ENCODE measurements around the gene OR4D1. TPM values are rescaled to one million over a fixed set of nuclear protein-coding genes. Genes with fewer than 3 reads are reported as not detected.
A peak's percentile ranks its signal among the peaks of the same experiment; 100 is the strongest.
"Not testable (repeated sequence)": the region's sequence is repeated elsewhere in the genome, so short reads cannot be mapped to it uniquely, and the experiment has no call there.

OR4D1 gene
- total and polyA plus RNA-seq, 2 experiments from 2014 or later: not detected

DNA sequence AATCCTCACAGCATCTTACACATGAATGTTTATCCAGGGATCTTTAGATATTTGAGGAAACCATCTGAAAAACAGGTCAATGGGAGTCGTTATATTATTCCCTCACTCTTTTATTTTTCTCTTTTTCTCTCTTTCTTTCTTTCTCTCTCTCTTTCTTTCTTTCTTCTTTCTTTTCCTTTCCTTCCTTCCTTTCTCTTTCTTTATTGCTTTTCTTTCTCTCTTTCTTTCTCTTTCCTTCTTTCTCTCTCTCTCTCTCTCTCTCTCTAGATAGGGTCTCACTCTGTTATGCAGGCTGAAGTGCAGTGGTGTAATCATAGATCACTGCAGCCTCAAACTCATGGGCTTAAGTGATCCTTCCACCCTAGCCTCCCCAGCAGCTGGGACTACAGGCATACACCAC is 20.3 kb upstream of the OR4D1 start:
- no peak overlapping the region for H2AFZ ChIP-seq
- H3K9me2 ChIP-seq (replicated peaks; ENCODE audit: insufficient read depth): no peaks in the 10 kb centered on the region
- no peaks in the 10 kb centered on the region for H4K20me1 ChIP-seq (ENCODE audit: insufficient read depth, poor library complexity, severe bottlenecking)
- DNase-seq (ENCODE audit: low spot score): no peak
- WGBS (ENCODE audit: low lambda C conversion rate, missing lambda C conversion rate): 61% methylated on average over 1 of the region's 1 CpG
- H3K4me1 ChIP-seq (ENCODE audit: insufficient read depth): no peaks in the 10 kb centered on the region
- H3K36me3 ChIP-seq (replicated peaks; ENCODE audit: insufficient read depth, low read depth): no peaks in the 10 kb centered on the region
- H3K9me3 ChIP-seq (ENCODE audit: low read depth): no peaks in the 10 kb centered on the region
- H3K27ac ChIP-seq: no peak overlapping the region
- no peak overlapping the region for H3K4me2 ChIP-seq
- no peak overlapping the region for H3K4me3 ChIP-seq
- TF ChIP-seq CTCF (IDR thresholded peaks at IDR 0.05; ENCODE audit: poor library complexity): no peak
- no peak for TF ChIP-seq EZH2phosphoT487 (IDR thresholded peaks at IDR 0.05; ENCODE audit: low read depth, severe bottlenecking, unreplicated experiment)
- no peak for TF ChIP-seq EZH2 (IDR thresholded peaks at IDR 0.05; ENCODE audit: borderline replicate concordance)
- no peaks in the 10 kb centered on the region for H3K79me2 ChIP-seq
- peaks cover 26% of the 10 kb centered on the region for H3K27me3 ChIP-seq

- H2AFZ ChIP-seq; H3K79me2 ChIP-seq; DNase-seq (ENCODE audit: low spot score); H3K27ac ChIP-seq; H3K4me3 ChIP-seq; H3K4me2 ChIP-seq; H3K4me1 ChIP-seq (ENCODE audit: insufficient read depth); H3K9me3 ChIP-seq (ENCODE audit: low read depth); H3K36me3 ChIP-seq (replicated peaks; ENCODE audit: insufficient read depth, low read depth); H3K9me2 ChIP-seq (replicated peaks; ENCODE audit: insufficient read depth); H4K20me1 ChIP-seq (ENCODE audit: insufficient read depth, poor library complexity, severe bottlenecking): not testable (repeated sequence)
- peaks cover 55% of the 10 kb centered on the region for H3K27me3 ChIP-seq
- WGBS (ENCODE audit: low lambda C conversion rate, missing lambda C conversion rate): 91% methylated on average over 5 of the region's 5 CpGs
Measured at GRCh38 chr17:58132697-58133096, 15.5 kb upstream of the OR4D1 start.

GRCh38 chr17:58136669-58137279 is 11.4 kb upstream of the OR4D1 start:
- H3K4me2 ChIP-seq: no peak overlapping the region
- H3K4me3 ChIP-seq: no peak overlapping the region
- peaks cover 65% of the 10 kb centered on the region for H3K27me3 ChIP-seq
- no peaks in the 10 kb centered on the region for H3K79me2 ChIP-seq
- DNase-seq (ENCODE audit: low spot score): peak; percentile 28
- H2AFZ ChIP-seq: no peak overlapping the region
- H3K9me3 ChIP-seq (ENCODE audit: low read depth): no peaks in the 10 kb centered on the region
- TF ChIP-seq EZH2 (IDR thresholded peaks at IDR 0.05; ENCODE audit: borderline replicate concordance) (no peak), EZH2phosphoT487 (IDR thresholded peaks at IDR 0.05; ENCODE audit: low read depth, severe bottlenecking, unreplicated experiment) (no peak), CTCF (IDR thresholded peaks at IDR 0.05; ENCODE audit: poor library complexity) (peak; percentile 32)
- no peaks in the 10 kb centered on the region for H3K4me1 ChIP-seq (ENCODE audit: insufficient read depth)
- H3K9me2 ChIP-seq (replicated peaks; ENCODE audit: insufficient read depth): no peaks in the 10 kb centered on the region
- no peaks in the 10 kb centered on the region for H4K20me1 ChIP-seq (ENCODE audit: insufficient read depth, poor library complexity, severe bottlenecking)
- H3K36me3 ChIP-seq (replicated peaks; ENCODE audit: insufficient read depth, low read depth): no peaks in the 10 kb centered on the region
- no peak overlapping the region for H3K27ac ChIP-seq
- 19% methylated on average over 8 of the region's 8 CpGs for WGBS (ENCODE audit: low lambda C conversion rate, missing lambda C conversion rate)

GRCh38 chr17:58141505-58141904 is 6.7 kb upstream of the OR4D1 start:
- Histone ChIP-seq H3K4me1 (ENCODE audit: insufficient read depth) (no peaks in the 10 kb centered on the region), H3K4me3 (no peak overlapping the region), H3K27me3 (peaks cover 33% of the 10 kb centered on the region), H3K9me3 (ENCODE audit: low read depth) (peaks cover 6% of the 10 kb centered on the region), H4K20me1 (ENCODE audit: insufficient read depth, poor library complexity, severe bottlenecking) (no peaks in the 10 kb centered on the region), H2AFZ (no peak overlapping the region), H3K4me2 (no peak overlapping the region), H3K79me2 (no peaks in the 10 kb centered on the region), H3K36me3 (replicated peaks; ENCODE audit: insufficient read depth, low read depth) (no peaks in the 10 kb centered on the region), H3K9me2 (replicated peaks; ENCODE audit: insufficient read depth) (no peaks in the 10 kb centered on the region), H3K27ac (no peak overlapping the region)
- TF ChIP-seq CTCF (IDR thresholded peaks at IDR 0.05; ENCODE audit: poor library complexity) (no peak), EZH2phosphoT487 (IDR thresholded peaks at IDR 0.05; ENCODE audit: low read depth, severe bottlenecking, unreplicated experiment) (no peak), EZH2 (IDR thresholded peaks at IDR 0.05; ENCODE audit: borderline replicate concordance) (no peak)
- 90% methylated on average over 3 of the region's 5 CpGs for WGBS (ENCODE audit: low lambda C conversion rate, missing lambda C conversion rate)
- no peak for DNase-seq (ENCODE audit: low spot score)

DNA sequence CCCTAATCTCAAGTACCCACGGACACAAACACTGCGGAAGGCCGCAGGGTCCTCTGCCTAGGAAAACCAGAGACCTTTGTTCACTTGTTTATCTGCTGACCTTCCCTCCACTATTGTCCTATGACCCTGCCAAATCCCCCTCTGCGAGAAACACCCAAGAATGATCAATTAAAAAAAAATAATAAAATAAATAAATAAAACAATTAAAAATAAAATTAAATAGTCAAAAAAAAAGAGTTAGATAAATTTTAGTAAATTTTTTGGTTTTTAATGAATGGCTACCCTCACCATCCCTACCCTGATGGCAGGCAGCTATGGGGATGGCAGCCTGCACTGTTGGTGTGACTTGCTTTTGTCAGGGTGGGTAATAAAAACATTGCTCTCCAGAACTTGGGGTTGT is 4.8 kb upstream of the OR4D1 start:
- not testable (repeated sequence) for H3K79me2 ChIP-seq; H4K20me1 ChIP-seq (ENCODE audit: insufficient read depth, poor library complexity, severe bottlenecking); H3K4me2 ChIP-seq; H3K4me3 ChIP-seq; H3K36me3 ChIP-seq (replicated peaks; ENCODE audit: insufficient read depth, low read depth); H3K27ac ChIP-seq; DNase-seq (ENCODE audit: low spot score); H3K9me2 ChIP-seq (replicated peaks; ENCODE audit: insufficient read depth); H2AFZ ChIP-seq; H3K9me3 ChIP-seq (ENCODE audit: low read depth); H3K4me1 ChIP-seq (ENCODE audit: insufficient read depth)
- peaks cover 29% of the 10 kb centered on the region for H3K27me3 ChIP-seq
- WGBS (ENCODE audit: low lambda C conversion rate, missing lambda C conversion rate): 87% methylated on average over 4 of the region's 4 CpGs

All from hepatocyte (in vitro differentiated cells).